Nephron (organoid): ENCODE measurements around the gene IL13.

Experiments
- H3K27ac Mint-ChIP-seq, 3 experiments: 2 replicates each; pipeline ENCODE4 v1.8.0; 2020; ENCODE audit warnings: mixed read lengths in 3 of 3, mild to moderate bottlenecking in 2 of 3, moderate library complexity in 1 of 3
- H3K27me3 Mint-ChIP-seq: 2 replicates; pipeline ENCODE4 v1.8.0; 2021; ENCODE audit warnings: low read depth, mild to moderate bottlenecking, moderate library complexity, mixed read lengths
- H3K36me3 Mint-ChIP-seq: 2 replicates; pipeline ENCODE4 v1.8.0; 2020; ENCODE audit warnings: low read depth, mixed read lengths
- H3K4me1 Mint-ChIP-seq: 2 replicates; pipeline ENCODE4 v1.8.0; 2020; ENCODE audit warnings: mixed read lengths
- H3K4me3 Mint-ChIP-seq, 3 experiments: 2 replicates each; pipeline ENCODE4 v1.8.0; 2020; ENCODE audit warnings: mild to moderate bottlenecking in 3 of 3, mixed read lengths in 3 of 3, moderate library complexity in 2 of 3
- H3K9me3 Mint-ChIP-seq: 2 replicates; pipeline ENCODE4 v1.8.0; 2020; ENCODE audit warnings: mixed read lengths
- CTCF ChIP-seq, 3 experiments: fragments of 200-600 bp; sonication (generic); IDR thresholded peaks; one replicate each; pipeline ENCODE4 v1.5.0; 2021; ENCODE audit warnings: antibody characterized with exemption in 3 of 3; ENCODE audit not compliant: unreplicated experiment in 3 of 3

IL13 gene

GRCh38 chr5:132640613-132641012, 17.4 kb upstream of the IL13 start:
- no peak overlapping the region for H3K4me3 Mint-ChIP-seq
- TF ChIP-seq CTCF (IDR thresholded peaks at IDR 0.05; ENCODE audit: unreplicated experiment in 3 of 3) = no peak
- no peaks in the 10 kb centered on the region for H3K9me3 Mint-ChIP-seq
- H3K4me1 Mint-ChIP-seq = no peaks in the 10 kb centered on the region
- H3K27me3 Mint-ChIP-seq = no peaks in the 10 kb centered on the region
- H3K27ac Mint-ChIP-seq = no peak overlapping the region
- peaks cover 54% of the 10 kb centered on the region for H3K36me3 Mint-ChIP-seq

- H3K27me3 Mint-ChIP-seq = no peaks in the 10 kb centered on the region
- no peaks in the 10 kb centered on the region for H3K9me3 Mint-ChIP-seq
- H3K4me1 Mint-ChIP-seq = no peaks in the 10 kb centered on the region
- TF ChIP-seq CTCF (IDR thresholded peaks at IDR 0.05; ENCODE audit: unreplicated experiment in 3 of 3) = no peak
- H3K36me3 Mint-ChIP-seq = peaks cover 56% of the 10 kb centered on the region
- no peak overlapping the region for H3K27ac Mint-ChIP-seq
- no peak overlapping the region for H3K4me3 Mint-ChIP-seq
Measured at GRCh38 chr5:132641241-132641723, 16.7 kb upstream of the IL13 start.

- H3K4me3 Mint-ChIP-seq = no peak overlapping the region
- H3K36me3 Mint-ChIP-seq = peaks cover 58% of the 10 kb centered on the region
- H3K9me3 Mint-ChIP-seq = no peaks in the 10 kb centered on the region
- TF ChIP-seq CTCF (IDR thresholded peaks at IDR 0.05; ENCODE audit: unreplicated experiment in 3 of 3) = no peak
- no peaks in the 10 kb centered on the region for H3K27me3 Mint-ChIP-seq
- H3K4me1 Mint-ChIP-seq = no peaks in the 10 kb centered on the region
- H3K27ac Mint-ChIP-seq = no peak overlapping the region
Measured at GRCh38 chr5:132641841-132642240, 16.1 kb upstream of the IL13 start.

GRCh38 chr5:132644177-132644576, 13.8 kb upstream of the IL13 start:
- H3K27me3 Mint-ChIP-seq = no peaks in the 10 kb centered on the region
- no peak for TF ChIP-seq CTCF (IDR thresholded peaks at IDR 0.05; ENCODE audit: unreplicated experiment in 3 of 3)
- peaks cover 9% of the 10 kb centered on the region for H3K9me3 Mint-ChIP-seq

GRCh38 chr5:132646583-132647266, 11.2 kb upstream of the IL13 start:
- no peaks in the 10 kb centered on the region for H3K4me1 Mint-ChIP-seq
- H3K9me3 Mint-ChIP-seq = peaks cover 9% of the 10 kb centered on the region
- H3K4me3 Mint-ChIP-seq = no peak overlapping the region
- no peak for TF ChIP-seq CTCF (IDR thresholded peaks at IDR 0.05; ENCODE audit: unreplicated experiment in 3 of 3)
- no peaks in the 10 kb centered on the region for H3K27me3 Mint-ChIP-seq
- peaks cover 39% of the 10 kb centered on the region for H3K36me3 Mint-ChIP-seq
- H3K27ac Mint-ChIP-seq = no peak overlapping the region

More at GRCh38 chr5:132644177-132644576, 13.8 kb upstream of the IL13 start:
- H3K4me1 Mint-ChIP-seq = no peaks in the 10 kb centered on the region
- H3K36me3 Mint-ChIP-seq = peaks cover 54% of the 10 kb centered on the region
- no peak overlapping the region for H3K27ac Mint-ChIP-seq
- H3K4me3 Mint-ChIP-seq = no peak overlapping the region

GRCh38 chr5:132647473-132647872, 10.5 kb upstream of the IL13 start:
- TF ChIP-seq CTCF (IDR thresholded peaks at IDR 0.05; ENCODE audit: unreplicated experiment in 3 of 3) = no peak
- peaks cover 32% of the 10 kb centered on the region for H3K36me3 Mint-ChIP-seq
- H3K27me3 Mint-ChIP-seq = peaks cover 5% of the 10 kb centered on the region
- no peak overlapping the region for H3K27ac Mint-ChIP-seq
- H3K4me1 Mint-ChIP-seq = no peaks in the 10 kb centered on the region
- H3K9me3 Mint-ChIP-seq = peaks cover 9% of the 10 kb centered on the region
- H3K4me3 Mint-ChIP-seq = no peak overlapping the region
